ENCODE data around the gene PAQR3. TPM values are rescaled to one million over a fixed set of nuclear protein-coding genes. Genes with fewer than 3 reads are reported as not detected.

Gene PAQR3
- total and polyA plus RNA-seq, 2 experiments from 2014 or later = 13.1 to 19.2 TPM

DNA sequence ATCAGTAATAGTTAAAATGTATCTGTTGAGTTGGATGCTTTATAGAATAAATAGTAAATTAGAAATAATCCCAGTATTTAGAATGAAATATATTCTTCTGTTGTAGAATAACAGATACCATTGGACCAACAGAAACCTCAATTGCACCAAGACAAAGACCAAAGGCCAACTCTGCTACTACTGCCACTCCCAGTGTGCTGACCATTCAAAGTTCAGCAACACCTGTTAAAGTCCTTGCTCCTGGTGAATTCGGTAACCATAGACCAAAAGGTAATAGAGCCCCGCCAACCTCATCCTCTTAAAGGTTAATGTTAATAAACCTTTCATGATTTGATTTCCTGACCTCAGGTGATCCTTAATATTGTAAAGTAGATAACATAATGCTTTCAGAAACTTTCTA, 73.8 kb downstream of the PAQR3 start:
- whole genome bisulfite sequencing, 2 experiments (ENCODE audit: low coverage in 1 of 2, low lambda C conversion rate in 2 of 2, missing lambda C conversion rate in 2 of 2) = 95 to 99% methylated on average over 2 of the region's 2 CpGs
- H3K9me2 ChIP-seq (ENCODE audit: insufficient read depth) = no peaks in the 10 kb centered on the region
- H3K4me3 ChIP-seq = no peak overlapping the region
- in situ Hi-C loops (cut with MboI) = loop anchor here (25.0 kb wide), 1 partner anchor 903 kb away; no protein-coding TSS in a partner anchor
- DNase-seq = no peak
- no peaks in the 10 kb centered on the region for H3K27me3 ChIP-seq (replicated peaks; ENCODE audit: insufficient read depth)
- no peak overlapping the region for H3K4me2 ChIP-seq (ENCODE audit: unreplicated experiment)
- TF ChIP-seq EZH2 (IDR thresholded peaks at IDR 0.05; ENCODE audit: insufficient read depth, poor library complexity, severe bottlenecking) (no peak), EZH2phosphoT487 (IDR thresholded peaks at IDR 0.05; ENCODE audit: insufficient read depth, low read depth) (no peak)
- no peak overlapping the region for H3K27ac ChIP-seq
- 0 out of 2 replicates have a peak, but pooled peaks cover 3% of the 10 kb centered on the region for H3K4me1 ChIP-seq (ENCODE audit: insufficient read depth)
- H3K79me2 ChIP-seq (ENCODE audit: insufficient read depth) = peaks cover 6% of the 10 kb centered on the region; the same call in 1 of the 2 replicates
- H3K9ac ChIP-seq = no peak overlapping the region
- H3K36me3 ChIP-seq (ENCODE audit: low read depth) = peaks cover 13% of the 10 kb centered on the region
- H4K20me1 ChIP-seq (ENCODE audit: insufficient read depth) = no peaks in the 10 kb centered on the region
- no peaks in the 10 kb centered on the region for H3K9me3 ChIP-seq (ENCODE audit: low read depth)
- peaks cover 31% of the 10 kb centered on the region; the same call in 1 of the 2 replicates for H3F3A ChIP-seq (ENCODE audit: insufficient read depth)
- H2AFZ ChIP-seq = no peak overlapping the region

DNA sequence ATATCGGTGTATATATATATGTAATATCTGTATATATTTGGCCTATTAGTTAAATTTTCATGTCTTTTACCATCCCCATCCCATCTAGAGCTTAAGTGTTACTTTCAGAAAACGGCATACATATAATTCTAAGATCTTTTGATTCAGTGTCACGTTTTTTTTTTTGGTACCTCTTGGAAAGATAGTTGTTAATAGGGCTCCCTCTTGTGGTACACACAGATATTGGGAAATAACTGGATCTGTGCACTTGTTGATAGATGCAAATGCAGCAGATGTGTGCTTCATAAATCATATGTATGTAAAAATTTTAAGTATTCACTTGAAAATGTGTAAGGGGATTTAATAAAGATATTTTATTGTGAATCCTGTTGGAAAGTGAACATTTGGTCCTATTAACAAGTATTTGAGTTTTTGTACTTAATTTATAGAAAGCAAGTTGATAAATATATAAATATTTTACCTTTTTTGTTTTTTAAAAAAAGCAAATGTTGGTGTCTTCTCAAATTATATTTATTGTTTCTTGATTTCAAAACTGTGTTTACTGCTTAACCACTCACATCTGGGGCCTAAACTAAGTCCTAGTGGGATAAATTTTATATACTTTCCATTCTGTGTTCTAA, 74.7 kb downstream of the PAQR3 start:
- H3K27ac ChIP-seq = no peak overlapping the region
- peaks cover 11% of the 10 kb centered on the region for H3K36me3 ChIP-seq (ENCODE audit: low read depth)
- H3F3A ChIP-seq (ENCODE audit: insufficient read depth) = peaks cover 31% of the 10 kb centered on the region; the same call in 1 of the 2 replicates
- TF ChIP-seq EZH2 (IDR thresholded peaks at IDR 0.05; ENCODE audit: insufficient read depth, poor library complexity, severe bottlenecking) (no peak), EZH2phosphoT487 (IDR thresholded peaks at IDR 0.05; ENCODE audit: insufficient read depth, low read depth) (no peak)
- no peaks in the 10 kb centered on the region for H3K4me1 ChIP-seq (ENCODE audit: insufficient read depth)
- H4K20me1 ChIP-seq (ENCODE audit: insufficient read depth) = no peaks in the 10 kb centered on the region
- 34% methylated on average over 3 of the region's 3 CpGs for WGBS, 2 experiments (ENCODE audit: low coverage in 1 of 2, low lambda C conversion rate in 2 of 2, missing lambda C conversion rate in 2 of 2)
- H3K27me3 ChIP-seq (replicated peaks; ENCODE audit: insufficient read depth) = no peaks in the 10 kb centered on the region
- no peak overlapping the region for H2AFZ ChIP-seq
- no peaks in the 10 kb centered on the region for H3K9me2 ChIP-seq (ENCODE audit: insufficient read depth)
- H3K4me3 ChIP-seq = no peak overlapping the region
- H3K79me2 ChIP-seq (ENCODE audit: insufficient read depth) = peaks cover 6% of the 10 kb centered on the region; the same call in 1 of the 2 replicates
- in situ Hi-C loops (cut with MboI) = loop anchor here (25.0 kb wide), 1 partner anchor 902 kb away; no protein-coding TSS in a partner anchor
- no peak overlapping the region for H3K4me2 ChIP-seq (ENCODE audit: unreplicated experiment)
- peak; percentile 81 for DNase-seq
- H3K9me3 ChIP-seq (ENCODE audit: low read depth) = no peaks in the 10 kb centered on the region
- no peak overlapping the region for H3K9ac ChIP-seq

GRCh38 chr4:78863991-78864390, 75.2 kb downstream of the PAQR3 start:
- H3K4me3 ChIP-seq = no peak overlapping the region
- no peaks in the 10 kb centered on the region for H3K9me2 ChIP-seq (ENCODE audit: insufficient read depth)
- H2AFZ ChIP-seq = no peak overlapping the region
- H3K4me1 ChIP-seq (ENCODE audit: insufficient read depth) = no peaks in the 10 kb centered on the region
- no peaks in the 10 kb centered on the region for H4K20me1 ChIP-seq (ENCODE audit: insufficient read depth)
- WGBS, 2 experiments (ENCODE audit: low coverage in 1 of 2, low lambda C conversion rate in 2 of 2, missing lambda C conversion rate in 2 of 2) = 44% methylated on average over 2 of the region's 2 CpGs
- in situ Hi-C loops (cut with MboI) = loop anchor here (25.0 kb wide), 1 partner anchor 902 kb away; no protein-coding TSS in a partner anchor
- no peaks in the 10 kb centered on the region for H3K9me3 ChIP-seq (ENCODE audit: low read depth)
- TF ChIP-seq EZH2 (IDR thresholded peaks at IDR 0.05; ENCODE audit: insufficient read depth, poor library complexity, severe bottlenecking) (no peak), EZH2phosphoT487 (IDR thresholded peaks at IDR 0.05; ENCODE audit: insufficient read depth, low read depth) (no peak)
- no peaks in the 10 kb centered on the region for H3K27me3 ChIP-seq (replicated peaks; ENCODE audit: insufficient read depth)
- DNase-seq = peak; percentile 4
- H3K36me3 ChIP-seq (ENCODE audit: low read depth) = peaks cover 8% of the 10 kb centered on the region; the same call in 1 of the 2 replicates
- no peak overlapping the region for H3K4me2 ChIP-seq (ENCODE audit: unreplicated experiment)
- H3K9ac ChIP-seq = no peak overlapping the region
- peaks cover 28% of the 10 kb centered on the region; the same call in 1 of the 2 replicates for H3F3A ChIP-seq (ENCODE audit: insufficient read depth)
- peaks cover 6% of the 10 kb centered on the region; the same call in 1 of the 2 replicates for H3K79me2 ChIP-seq (ENCODE audit: insufficient read depth)
- no peak overlapping the region for H3K27ac ChIP-seq

DNA sequence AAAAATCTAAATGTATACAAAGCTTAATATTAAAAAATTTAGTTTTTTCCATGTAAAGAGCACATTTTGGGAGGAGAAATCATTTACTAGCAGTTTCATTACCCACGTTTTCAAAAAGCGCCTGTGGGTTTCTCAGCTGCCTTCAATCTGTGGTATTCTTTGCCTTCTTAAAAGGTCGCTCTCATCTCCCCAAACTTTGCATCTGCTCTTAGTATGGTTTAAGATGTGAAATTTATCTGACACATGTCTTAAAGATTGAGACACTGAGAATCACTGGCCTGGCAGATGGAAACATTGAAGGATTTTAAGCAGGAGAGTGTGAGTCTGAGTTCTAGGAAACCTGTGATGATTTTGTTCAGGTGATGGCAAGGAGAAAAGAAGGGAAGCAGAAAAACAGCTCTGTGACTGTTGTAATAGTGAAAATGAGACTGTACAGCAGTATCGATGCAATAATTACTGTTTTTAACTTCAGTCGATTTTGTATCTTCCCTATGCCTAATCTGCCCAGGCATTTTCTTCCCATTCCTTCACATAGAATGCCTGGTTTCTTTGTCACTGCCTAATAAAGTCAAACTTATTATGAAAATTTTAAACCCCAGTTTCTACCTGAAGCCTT, 75.9 kb downstream of the PAQR3 start:
- H3K27ac ChIP-seq = no peak overlapping the region
- no peak overlapping the region for H2AFZ ChIP-seq
- no peak overlapping the region for H3K4me2 ChIP-seq (ENCODE audit: unreplicated experiment)
- in situ Hi-C loops (cut with MboI) = loop anchor here (25.0 kb wide), 1 partner anchor 901 kb away; no protein-coding TSS in a partner anchor
- peaks cover 28% of the 10 kb centered on the region; the same call in 1 of the 2 replicates for H3F3A ChIP-seq (ENCODE audit: insufficient read depth)
- H3K36me3 ChIP-seq (ENCODE audit: low read depth) = peaks cover 8% of the 10 kb centered on the region; the same call in 1 of the 2 replicates
- H3K79me2 ChIP-seq (ENCODE audit: insufficient read depth) = peaks cover 6% of the 10 kb centered on the region; the same call in 1 of the 2 replicates
- H3K9me2 ChIP-seq (ENCODE audit: insufficient read depth) = no peaks in the 10 kb centered on the region
- no peaks in the 10 kb centered on the region for H3K27me3 ChIP-seq (replicated peaks; ENCODE audit: insufficient read depth)
- TF ChIP-seq EZH2phosphoT487 (IDR thresholded peaks at IDR 0.05; ENCODE audit: insufficient read depth, low read depth) (no peak), EZH2 (IDR thresholded peaks at IDR 0.05; ENCODE audit: insufficient read depth, poor library complexity, severe bottlenecking) (no peak)
- no peaks in the 10 kb centered on the region for H3K9me3 ChIP-seq (ENCODE audit: low read depth)
- no peak overlapping the region for H3K9ac ChIP-seq
- H3K4me1 ChIP-seq (ENCODE audit: insufficient read depth) = no peaks in the 10 kb centered on the region
- no peak overlapping the region for H3K4me3 ChIP-seq
- DNase-seq = peak; percentile 3
- 72 to 77% methylated on average over 5 of the region's 5 CpGs for WGBS, 2 experiments (ENCODE audit: low coverage in 1 of 2, low lambda C conversion rate in 2 of 2, missing lambda C conversion rate in 2 of 2)
- H4K20me1 ChIP-seq (ENCODE audit: insufficient read depth) = no peaks in the 10 kb centered on the region

All from GM23248 (cell line).